ENCODE data around the gene PHLDA1. TPM values are rescaled to one million over a fixed set of nuclear protein-coding genes. Genes with fewer than 3 reads are reported as not detected.

The PHLDA1 gene
- total RNA-seq (26.8 and 30.8 TPM in 2 replicates), polyA plus RNA-seq (13.8 and 14.1 TPM in 2 replicates), polyA minus RNA-seq (12.6 and 18.0 TPM in 2 replicates), Bru-seq, nascent RNA (percentile 98 among the genes with signal in this experiment), BruChase-seq, experiment 1, labeled RNA remaining after a 6-hour chase (percentile 95 among the genes with signal in this experiment), BruChase-seq, experiment 2, labeled RNA remaining after a 2-hour chase (percentile 99 among the genes with signal in this experiment)
- polyA plus RNA-seq (2011; cell fraction: cytosol; rRNA removed) = 9.5 and 10.7 TPM in 2 replicates
- polyA plus RNA-seq (2011; cell fraction: nucleus; rRNA removed) = 12.0 and 13.5 TPM in 2 replicates
- 15.9 and 23.2 TPM in 2 replicates for polyA plus RNA-seq (2012)
- 6.0 TPM for polyA minus RNA-seq (2011; cell fraction: cytosol; rRNA and poly(A)+ RNA removed)
- polyA minus RNA-seq (2011; cell fraction: nucleus; rRNA and poly(A)+ RNA removed) = 23.9 and 38.3 TPM in 2 replicates
- long read RNA-seq, full-length matches to known transcripts = 198 of 207 reads
- long read RNA-seq, partial matches to known transcripts = 0 of 207 reads
- long read RNA-seq, other reads (novel, unspliced or antisense) = 9 of 207 reads

DNA sequence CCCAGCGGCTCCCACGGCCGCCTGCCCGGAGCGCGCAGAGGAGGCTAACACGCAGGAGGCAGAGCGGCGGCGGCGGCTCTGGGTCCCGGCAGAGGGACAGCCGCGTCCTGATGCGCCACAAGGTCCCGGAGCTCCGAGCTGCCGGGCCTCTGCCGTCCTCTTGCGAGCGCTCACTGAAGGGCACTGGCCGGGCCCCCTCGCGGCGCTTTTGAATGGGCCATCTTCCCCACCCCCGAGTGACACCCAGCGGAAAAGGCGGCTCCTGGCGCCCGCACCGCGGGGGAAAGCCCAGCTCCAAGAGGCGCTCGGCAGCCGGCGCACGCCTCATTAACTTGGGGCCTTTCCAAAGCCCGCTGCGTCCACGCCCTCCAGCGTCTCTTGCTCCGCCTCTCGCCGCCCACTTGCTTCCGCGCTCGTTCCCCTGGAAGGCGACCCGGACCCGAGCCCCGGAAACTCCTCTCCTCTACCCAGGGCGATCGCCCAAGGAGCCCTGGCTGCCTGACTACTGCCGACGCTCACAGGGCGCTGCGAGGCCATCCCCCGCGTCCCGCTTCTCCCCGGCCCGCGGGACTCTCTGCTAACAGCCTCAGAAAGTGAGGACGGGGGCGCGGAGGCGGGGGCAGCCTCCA, at the start of gene PHLDA1:
PHLDA1 (minus strand) TSS at position 363 of the 629 bp plus-strand sequence.
- intact Hi-C loops (cut with micrococcal nuclease) = loop anchor here (1.0 to 10.0 kb wide), 15 partner anchors 35 to 520 kb away; partner anchors contain the start of gene KRR1
- Histone ChIP-seq H3K4me1 (ENCODE audit: control insufficient read depth, extremely low read depth, insufficient read depth, low read length) (peaks cover 26% of the 10 kb centered on the region), H3K9me1 (replicated peaks; ENCODE audit: control insufficient read depth, extremely low read depth, insufficient read depth, low read length) (no peaks in the 10 kb centered on the region), H3K27me3 (ENCODE audit: control insufficient read depth in 2 of 2, insufficient read depth in 2 of 2, low read length in 2 of 2) (no peaks in the 10 kb centered on the region), H3K9ac (replicated peaks; ENCODE audit: extremely low read depth, insufficient read depth, low read length) (peak within 1 kb of the TSS; percentile 99), H3K4me3 (replicated peaks in 1 of 3; ENCODE audit: insufficient read depth in 1 of 3, low read depth in 1 of 3, low read length in 3 of 3) (peak within 1 kb of the TSS; percentile 77 to 99 (median 82)), H3K9me3 (replicated peaks; ENCODE audit: control insufficient read depth, insufficient read depth, low read length) (no peaks in the 10 kb centered on the region), H3K36me3 (ENCODE audit: control insufficient read depth in 2 of 2, extremely low read depth in 1 of 2, insufficient read depth in 2 of 2, low read length in 2 of 2) (peaks cover 0 to 8% of the 10 kb centered on the region in 2 experiments), H3K79me2 (ENCODE audit: control insufficient read depth, insufficient read depth, low read length) (peaks cover 37% of the 10 kb centered on the region), H3K27ac (ENCODE audit: insufficient read depth, low read depth, low read length) (peak within 1 kb of the TSS; percentile 87), H4K20me1 (replicated peaks; ENCODE audit: control insufficient read depth, extremely low read depth, insufficient read depth, low read length) (no peaks in the 10 kb centered on the region), H2AFZ (ENCODE audit: low read depth, low read length) (peak within 1 kb of the TSS; percentile 30), H3K4me2 (ENCODE audit: insufficient read depth, low read length) (peak within 1 kb of the TSS; percentile 64)
- CTCF ChIA-PET = interaction anchor here (0.6 to 6.6 kb wide), 38 partner anchors 11 to 546 kb away, joined by 3 to 95 read pairs (median 4); partner anchors contain the start of gene BBS10
- POLR2A ChIA-PET = interaction anchor here (0.6 to 3.3 kb wide), 33 partner anchors 34 to 520 kb away, joined by 3 to 20 read pairs (median 3); partner anchors contain the start of gene KRR1
- dilution Hi-C loops (cut with MboI; ENCODE audit: extremely low pct_ligation_motif_present, low sequenced_read_pairs) = loop anchor here (25.0 kb wide), 1 partner anchor 519 kb away; the partner anchor contains the start of gene KRR1
- no TSS peak for BruUV-seq (replicated peaks)
- TF ChIP-seq POLR2AphosphoS5 (IDR thresholded peaks at IDR 0.05; ENCODE audit: insufficient read depth, low read depth, low read length) (peak; percentile 99), FOS (IDR thresholded peaks at IDR 0.05; ENCODE audit: borderline replicate concordance, insufficient read depth, low read length) (peak; percentile 23), MYC (IDR thresholded peaks at IDR 0.05; ENCODE audit: low read depth, low read length) (no peak), JUN (IDR thresholded peaks at IDR 0.05; ENCODE audit: borderline replicate concordance, insufficient read depth, insufficient read length, low read depth) (no peak), POLR2A (IDR thresholded peaks at IDR 0.05; ENCODE audit: low read depth, low read length) (peak; percentile 98), GATA2 (IDR thresholded peaks at IDR 0.05; ENCODE audit: insufficient read depth, insufficient read length, low read depth, low read length) (no peak), EZH2 (IDR thresholded peaks at IDR 0.05; ENCODE audit: borderline replicate concordance, low read depth, low read length, severe bottlenecking) (no peak)
- TF ChIP-seq, protein P1, sequence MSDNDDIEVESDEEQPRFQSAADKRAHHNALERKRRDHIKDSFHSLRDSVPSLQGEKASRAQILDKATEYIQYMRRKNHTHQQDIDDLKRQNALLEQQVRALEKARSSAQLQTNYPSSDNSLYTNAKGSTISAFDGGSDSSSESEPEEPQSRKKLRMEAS (IDR thresholded peaks at IDR 0.05; ENCODE audit: insufficient read depth, insufficient read length) = no peak
- TF ChIP-seq, protein P2, sequence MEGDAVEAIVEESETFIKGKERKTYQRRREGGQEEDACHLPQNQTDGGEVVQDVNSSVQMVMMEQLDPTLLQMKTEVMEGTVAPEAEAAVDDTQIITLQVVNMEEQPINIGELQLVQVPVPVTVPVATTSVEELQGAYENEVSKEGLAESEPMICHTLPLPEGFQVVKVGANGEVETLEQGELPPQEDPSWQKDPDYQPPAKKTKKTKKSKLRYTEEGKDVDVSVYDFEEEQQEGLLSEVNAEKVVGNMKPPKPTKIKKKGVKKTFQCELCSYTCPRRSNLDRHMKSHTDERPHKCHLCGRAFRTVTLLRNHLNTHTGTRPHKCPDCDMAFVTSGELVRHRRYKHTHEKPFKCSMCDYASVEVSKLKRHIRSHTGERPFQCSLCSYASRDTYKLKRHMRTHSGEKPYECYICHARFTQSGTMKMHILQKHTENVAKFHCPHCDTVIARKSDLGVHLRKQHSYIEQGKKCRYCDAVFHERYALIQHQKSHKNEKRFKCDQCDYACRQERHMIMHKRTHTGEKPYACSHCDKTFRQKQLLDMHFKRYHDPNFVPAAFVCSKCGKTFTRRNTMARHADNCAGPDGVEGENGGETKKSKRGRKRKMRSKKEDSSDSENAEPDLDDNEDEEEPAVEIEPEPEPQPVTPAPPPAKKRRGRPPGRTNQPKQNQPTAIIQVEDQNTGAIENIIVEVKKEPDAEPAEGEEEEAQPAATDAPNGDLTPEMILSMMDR (IDR thresholded peaks at IDR 0.05; ENCODE audit: extremely low read depth in 1 of 2, insufficient read depth in 1 of 2, low read depth in 1 of 2, low read length in 2 of 2) = peak; percentile 60 to 79
- DNase-seq (ENCODE audit: low read depth, low spot score) (peak; percentile 96), FAIRE-seq (peak; percentile 71)
